ENCODE results near the gene NTMT2.
"Not testable (repeated sequence)": the region's sequence is repeated elsewhere in the genome, so short reads cannot be mapped to it uniquely, and the experiment has no call there.

- TF ChIP-seq PAX5 (IDR thresholded peaks at IDR 0.05; ENCODE audit: insufficient read depth, low read length, severe bottlenecking); POLR2A (IDR thresholded peaks at IDR 0.05; ENCODE audit: low read depth, low read length); SPI1 (IDR thresholded peaks at IDR 0.05; ENCODE audit: low read depth, low read length); POLR2AphosphoS5 (IDR thresholded peaks at IDR 0.05; ENCODE audit: low read depth, low read length): not testable (repeated sequence)
These were observed 32.6 kb upstream of the NTMT2 start for GRCh38 chr1:170113140-170113539.
